ENCODE measurements around the gene FRMD4A. TPM values are rescaled to one million over a fixed set of nuclear protein-coding genes. Genes with fewer than 3 reads are reported as not detected.
A peak's percentile ranks its signal among the peaks of the same experiment; 100 is the strongest.

Gene FRMD4A
- total and polyA plus RNA-seq, 12 donors: 17.4 to 43.4 (median 30.3) TPM

- 84 to 85% methylated on average over 4 of the region's 4 CpGs for WGBS, 2 donors
- Histone ChIP-seq H3K4me1 (peaks cover 3 to 56% (median 40%) of the 10 kb centered on the region in 9 donors), H3K4me3 (no peak overlapping the region), H3K27ac (no peak overlapping the region), H3K27me3 (no peaks in the 10 kb centered on the region), H3K9me3 (no peaks in the 10 kb centered on the region), H3K36me3 (peaks cover 0 to 28% (median 0%) of the 10 kb centered on the region in 9 donors)
- TF ChIP-seq CTCF (IDR thresholded peaks at IDR 0.05): no peak
- ATAC-seq (no peak), DNase-seq (no peak)
- intact Hi-C loops (cut with DNase I): loop anchor here in 1 of 10 donors (10.0 kb wide), 1 partner anchor 54 kb away; no protein-coding TSS in a partner anchor
Observed at GRCh38 chr10:13720699-13721098, 610.0 kb downstream of the FRMD4A start.

GRCh38 chr10:13719425-13719824, 611.3 kb downstream of the FRMD4A start:
- H3K4me1 ChIP-seq: peaks cover 0 to 45% (median 32%) of the 10 kb centered on the region in 9 donors
- DNase-seq (no peak), ATAC-seq (peak in 2 of 8 donors; percentile 1 to 44)
- intact Hi-C loops (cut with DNase I): loop anchor here in 5 of 10 donors (5.0 to 10.0 kb wide), 5 partner anchors 37 to 58 kb away; no protein-coding TSS in a partner anchor
- H3K9me3 ChIP-seq: no peaks in the 10 kb centered on the region
- no peak overlapping the region for H3K4me3 ChIP-seq
- TF ChIP-seq CTCF (IDR thresholded peaks at IDR 0.05): no peak
- WGBS, 2 donors: 83 to 89% methylated on average over 5 of the region's 5 CpGs
- peaks cover 0 to 19% (median 0%) of the 10 kb centered on the region in 9 donors for H3K36me3 ChIP-seq
- H3K27me3 ChIP-seq: no peaks in the 10 kb centered on the region
- H3K27ac ChIP-seq: peak overlapping the region in 7 of 10 donors; percentile 72 to 85 (median 76)

DNA sequence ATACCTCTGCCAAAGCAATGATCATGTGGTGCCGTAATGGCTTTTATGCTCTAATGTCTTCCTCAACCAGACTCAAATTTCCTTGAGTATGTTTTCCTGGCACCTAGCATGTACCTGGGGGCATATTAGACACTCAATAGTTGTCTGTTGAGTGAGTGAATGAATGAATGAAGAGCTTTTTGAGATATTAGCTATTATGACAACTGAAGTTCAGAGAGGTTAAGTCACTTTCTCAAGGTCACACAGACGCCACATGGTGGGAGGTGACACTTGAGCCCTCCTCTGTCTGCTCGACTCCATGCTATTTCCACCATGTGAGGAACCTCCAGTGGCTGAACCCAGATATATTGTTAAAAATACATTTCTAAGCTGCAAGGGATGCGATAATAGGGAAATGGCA, 611.9 kb downstream of the FRMD4A start:
- peaks cover 0 to 15% (median 0%) of the 10 kb centered on the region in 9 donors for H3K36me3 ChIP-seq
- no peak for TF ChIP-seq CTCF (IDR thresholded peaks at IDR 0.05)
- ATAC-seq: no peak
- H3K4me3 ChIP-seq: peak overlapping the region in 3 of 10 donors; percentile 37 to 41 (median 40)
- H3K4me1 ChIP-seq: peaks cover 0 to 39% (median 27%) of the 10 kb centered on the region in 9 donors
- H3K27me3 ChIP-seq: no peaks in the 10 kb centered on the region
- DNase-seq: no peak
- peak overlapping the region; percentile 72 to 85 (median 76) for H3K27ac ChIP-seq
- intact Hi-C loops (cut with DNase I): loop anchor here in 5 of 10 donors (5.0 to 10.0 kb wide), 5 partner anchors 37 to 58 kb away; no protein-coding TSS in a partner anchor
- no peaks in the 10 kb centered on the region for H3K9me3 ChIP-seq
- 85 to 92% methylated on average over 4 of the region's 4 CpGs for WGBS, 2 donors

DNA sequence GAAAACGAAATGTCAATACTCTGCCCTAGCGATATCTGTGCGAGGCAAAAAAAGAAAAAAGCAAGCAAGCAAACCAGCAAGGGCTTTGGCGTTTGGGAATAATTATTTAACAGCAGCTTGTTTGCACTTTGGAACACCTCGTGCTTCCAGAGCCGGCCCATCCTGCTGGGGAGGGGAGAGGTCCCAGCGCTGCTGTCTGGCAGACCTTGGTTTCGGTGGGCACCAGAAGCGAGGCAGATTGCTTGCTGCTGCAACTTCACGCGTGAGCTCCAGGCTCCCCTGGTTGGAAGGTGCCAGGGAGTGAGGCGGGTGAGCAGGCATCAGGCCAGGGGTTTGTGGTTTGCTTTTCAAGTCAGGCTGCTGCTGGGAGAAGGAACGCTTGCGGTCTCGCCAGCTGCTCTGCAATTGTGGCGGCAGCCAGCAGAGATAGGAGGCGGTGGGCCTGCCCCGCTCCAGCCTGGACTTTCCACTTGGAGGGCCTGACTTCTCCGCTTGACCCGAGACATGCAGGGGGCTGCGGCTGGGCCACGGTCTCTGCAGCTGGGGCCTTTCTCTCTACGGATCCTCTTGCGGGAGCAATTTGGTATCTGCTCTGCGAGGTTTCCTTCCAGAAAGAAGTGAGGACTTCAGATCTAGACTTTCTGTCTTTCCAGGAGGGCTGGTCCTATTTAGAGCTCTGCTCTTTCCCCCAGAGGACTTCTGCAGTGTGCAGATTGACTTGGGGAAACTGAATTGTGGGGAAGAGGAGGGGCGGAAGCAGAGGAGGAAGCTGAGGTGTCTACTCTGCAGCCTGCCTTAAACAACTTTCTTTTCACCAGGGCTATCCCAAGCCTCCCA, 612.6 kb downstream of the FRMD4A start:
- Histone ChIP-seq H3K36me3 (peaks cover 0 to 11% (median 0%) of the 10 kb centered on the region in 9 donors), H3K4me1 (peaks cover 0 to 43% (median 31%) of the 10 kb centered on the region in 9 donors), H3K27me3 (no peaks in the 10 kb centered on the region), H3K4me3 (peak overlapping the region in 9 of 10 donors; percentile 24 to 45 (median 40)), H3K9me3 (no peaks in the 10 kb centered on the region), H3K27ac (peak overlapping the region; percentile 72 to 85 (median 76))
- intact Hi-C loops (cut with DNase I): loop anchor here in 5 of 10 donors (5.0 to 10.0 kb wide), 5 partner anchors 36 to 59 kb away; no protein-coding TSS in a partner anchor
- DNase-seq (peak; percentile 76 to 80), ATAC-seq (peak; percentile 73 to 86 (median 80))
- 30 to 33% methylated on average over 26 of the region's 26 CpGs for WGBS, 2 donors
- TF ChIP-seq CTCF (IDR thresholded peaks at IDR 0.05): no peak

Data from heart right ventricle (tissue), 16 donors.